ENCODE results near the gene CROT.
"Not testable (repeated sequence)": the region's sequence is repeated elsewhere in the genome, so short reads cannot be mapped to it uniquely, and the experiment has no call there.

The CROT gene

GRCh38 chr7:87317691-87318245 is 27.7 kb upstream of the CROT start:
- Histone ChIP-seq H3K27me3 (ENCODE audit: insufficient read depth, low read length) (no peaks in the 10 kb centered on the region), H3K79me2 (ENCODE audit: insufficient read depth, low read length) (no peaks in the 10 kb centered on the region), H3K9ac (ENCODE audit: low read length) (no peak overlapping the region), H3K4me3 (ENCODE audit: low read depth, low read length, poor library complexity, severe bottlenecking) (no peak overlapping the region), H3K9me3 (ENCODE audit: low read length) (no peaks in the 10 kb centered on the region), H3K27ac (ENCODE audit: low read depth, low read length, poor library complexity, severe bottlenecking) (no peak overlapping the region), H3K36me3 (ENCODE audit: insufficient read depth, low read length) (no peaks in the 10 kb centered on the region), H4K20me1 (ENCODE audit: insufficient read depth, low read length) (no peaks in the 10 kb centered on the region), H3F3A (ENCODE audit: insufficient read depth, low read length) (no peaks in the 10 kb centered on the region), H3K4me2 (ENCODE audit: low read length) (no peak overlapping the region), H2AFZ (ENCODE audit: low read length) (no peak overlapping the region), H3K9me2 (ENCODE audit: low read depth, low read length) (no peaks in the 10 kb centered on the region), H3K4me1 (ENCODE audit: insufficient read depth, low read length, severe bottlenecking) (peaks cover 12% of the 10 kb centered on the region)
- TF ChIP-seq EZH2 (IDR thresholded peaks at IDR 0.05; ENCODE audit: borderline replicate concordance, low read length) (no peak), CTCF (IDR thresholded peaks at IDR 0.05; ENCODE audit: low read length) (no peak)

GRCh38 chr7:87318741-87319140 is 26.7 kb upstream of the CROT start:
- H3K79me2 ChIP-seq (ENCODE audit: insufficient read depth, low read length): no peaks in the 10 kb centered on the region
- TF ChIP-seq EZH2 (IDR thresholded peaks at IDR 0.05; ENCODE audit: borderline replicate concordance, low read length) (no peak), CTCF (IDR thresholded peaks at IDR 0.05; ENCODE audit: low read length) (peak; percentile 28; the same call in 1 of the 2 replicates)
- H3K9me2 ChIP-seq (ENCODE audit: low read depth, low read length): no peaks in the 10 kb centered on the region
- peak overlapping the region; percentile 5; the same call in 1 of the 2 replicates for H3K9ac ChIP-seq (ENCODE audit: low read length)
- H2AFZ ChIP-seq (ENCODE audit: low read length): peak overlapping the region; percentile 63; the same call in 1 of the 2 replicates
- H3F3A ChIP-seq (ENCODE audit: insufficient read depth, low read length): no peaks in the 10 kb centered on the region
- no peak overlapping the region for H3K27ac ChIP-seq (ENCODE audit: low read depth, low read length, poor library complexity, severe bottlenecking)
- H3K4me2 ChIP-seq (ENCODE audit: low read length): peak overlapping the region; percentile 46
- H3K36me3 ChIP-seq (ENCODE audit: insufficient read depth, low read length): no peaks in the 10 kb centered on the region
- no peaks in the 10 kb centered on the region for H4K20me1 ChIP-seq (ENCODE audit: insufficient read depth, low read length)
- H3K4me3 ChIP-seq (ENCODE audit: low read depth, low read length, poor library complexity, severe bottlenecking): peak overlapping the region; percentile 35
- 0 out of 2 replicates have a peak, but pooled peaks cover 6% of the 10 kb centered on the region for H3K9me3 ChIP-seq (ENCODE audit: low read length)
- H3K27me3 ChIP-seq (ENCODE audit: insufficient read depth, low read length): no peaks in the 10 kb centered on the region
- H3K4me1 ChIP-seq (ENCODE audit: insufficient read depth, low read length, severe bottlenecking): peaks cover 12% of the 10 kb centered on the region

- H3K9ac ChIP-seq (ENCODE audit: low read length): peak overlapping the region; percentile 5; the same call in 1 of the 2 replicates
- H3K36me3 ChIP-seq (ENCODE audit: insufficient read depth, low read length); H3K27me3 ChIP-seq (ENCODE audit: insufficient read depth, low read length); H3F3A ChIP-seq (ENCODE audit: insufficient read depth, low read length); H3K27ac ChIP-seq (ENCODE audit: low read depth, low read length, poor library complexity, severe bottlenecking); H3K9me3 ChIP-seq (ENCODE audit: low read length); H3K9me2 ChIP-seq (ENCODE audit: low read depth, low read length); H4K20me1 ChIP-seq (ENCODE audit: insufficient read depth, low read length); H3K79me2 ChIP-seq (ENCODE audit: insufficient read depth, low read length): not testable (repeated sequence)
- peak overlapping the region; percentile 46 for H3K4me2 ChIP-seq (ENCODE audit: low read length)
- peak overlapping the region; percentile 63; the same call in 1 of the 2 replicates for H2AFZ ChIP-seq (ENCODE audit: low read length)
- peaks cover 12% of the 10 kb centered on the region for H3K4me1 ChIP-seq (ENCODE audit: insufficient read depth, low read length, severe bottlenecking)
- H3K4me3 ChIP-seq (ENCODE audit: low read depth, low read length, poor library complexity, severe bottlenecking): peak overlapping the region; percentile 35
Measured at GRCh38 chr7:87319154-87319581, 26.3 kb upstream of the CROT start.

GRCh38 chr7:87322912-87323311 is 22.6 kb upstream of the CROT start:
- no peaks in the 10 kb centered on the region for H3F3A ChIP-seq (ENCODE audit: insufficient read depth, low read length)
- H3K4me2 ChIP-seq (ENCODE audit: low read length): no peak overlapping the region
- H3K4me1 ChIP-seq (ENCODE audit: insufficient read depth, low read length, severe bottlenecking): peaks cover 12% of the 10 kb centered on the region
- no peaks in the 10 kb centered on the region for H3K9me2 ChIP-seq (ENCODE audit: low read depth, low read length)
- 0 out of 2 replicates have a peak, but pooled peaks cover 3% of the 10 kb centered on the region for H3K36me3 ChIP-seq (ENCODE audit: insufficient read depth, low read length)
- no peaks in the 10 kb centered on the region for H3K79me2 ChIP-seq (ENCODE audit: insufficient read depth, low read length)
- H3K27ac ChIP-seq (ENCODE audit: low read depth, low read length, poor library complexity, severe bottlenecking): no peak overlapping the region
- H3K9ac ChIP-seq (ENCODE audit: low read length): no peak overlapping the region
- TF ChIP-seq CTCF (IDR thresholded peaks at IDR 0.05; ENCODE audit: low read length) (no peak), EZH2 (IDR thresholded peaks at IDR 0.05; ENCODE audit: borderline replicate concordance, low read length) (no peak)
- H3K9me3 ChIP-seq (ENCODE audit: low read length): peaks cover 24% of the 10 kb centered on the region
- H3K27me3 ChIP-seq (ENCODE audit: insufficient read depth, low read length): no peaks in the 10 kb centered on the region
- H3K4me3 ChIP-seq (ENCODE audit: low read depth, low read length, poor library complexity, severe bottlenecking): no peak overlapping the region
- no peak overlapping the region for H2AFZ ChIP-seq (ENCODE audit: low read length)
- H4K20me1 ChIP-seq (ENCODE audit: insufficient read depth, low read length): no peaks in the 10 kb centered on the region

Measured in OCI-LY1 (cell line).